Skeletal muscle cell (primary cell): ENCODE data around the gene ERICH4.

Experiments
- DNase-seq: peaks from one replicate; pipeline ENCODE4 v3.0.0-alpha.2; 2010; ENCODE audit warnings: low read depth
- H3K4me3 ChIP-seq: 2 replicates; pipeline ENCODE4 v1.5.1; 2011; ENCODE audit warnings: low read depth, mild to moderate bottlenecking, control low read depth, low read length, moderate library complexity

Gene ERICH4

DNA sequence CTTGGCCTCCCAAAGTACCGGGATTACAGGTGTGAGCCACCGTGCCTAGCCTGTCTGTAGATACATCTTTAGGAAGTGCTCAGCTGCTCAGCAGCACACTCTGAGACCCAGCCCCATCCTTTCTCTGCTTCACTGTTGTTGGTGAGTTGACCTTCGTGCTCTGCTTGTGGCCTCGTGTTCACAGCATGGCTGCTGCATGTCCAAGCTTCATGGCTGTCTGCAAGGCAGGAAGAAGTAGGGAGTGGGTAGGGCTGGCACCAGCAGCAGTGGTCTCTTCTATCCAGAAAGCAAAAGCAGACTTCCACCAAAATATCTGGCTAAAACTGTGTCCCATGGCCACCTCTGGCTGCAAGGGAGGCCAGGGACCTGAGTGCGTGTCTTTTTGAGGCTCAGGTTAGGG, 30.0 kb upstream of the ERICH4 start:
- H3K4me3 ChIP-seq, result no peak overlapping the region
- no peak for DNase-seq

DNA sequence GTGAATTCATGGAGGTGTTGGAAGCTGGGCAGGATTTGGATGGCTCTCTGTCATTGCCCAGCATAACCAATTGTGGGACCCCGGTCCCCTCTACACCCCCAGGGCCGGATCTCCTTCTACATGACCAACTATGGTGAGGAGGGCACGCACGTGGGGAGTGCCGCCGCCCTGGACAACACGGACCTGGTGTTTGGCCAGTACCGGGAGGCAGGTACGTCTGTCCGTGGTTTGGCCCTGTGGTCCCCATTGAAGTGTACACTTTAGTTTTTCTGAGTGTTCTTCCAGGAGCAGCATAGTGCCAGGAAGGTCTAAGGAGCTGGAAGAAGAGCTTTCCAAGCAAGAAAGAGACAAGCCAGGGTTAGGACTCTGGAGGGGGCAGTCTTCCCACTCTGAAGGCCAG, 29.0 kb upstream of the ERICH4 start:
- H3K4me3 ChIP-seq, result no peak overlapping the region
- no peak for DNase-seq

DNA sequence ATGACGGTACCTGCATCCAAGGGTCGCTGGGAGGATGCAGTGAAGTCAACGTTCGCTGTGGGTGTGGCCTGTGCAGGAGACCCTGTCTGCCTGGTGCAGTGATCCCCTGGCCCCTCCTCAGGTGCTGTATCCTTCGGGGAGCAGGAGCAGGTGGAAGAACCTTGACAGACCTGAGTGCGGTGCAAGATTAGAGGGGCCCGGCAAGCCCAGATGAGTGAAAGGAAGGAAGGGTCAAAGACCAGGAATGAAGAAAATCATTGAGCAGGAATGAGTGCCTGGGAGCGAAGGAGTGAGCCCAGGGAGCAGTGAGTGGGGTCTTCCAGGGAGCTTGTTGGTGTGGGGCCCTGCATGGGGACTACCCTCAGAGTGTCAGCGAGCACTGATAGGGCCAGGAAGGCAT, 28.5 kb upstream of the ERICH4 start:
- no peak for DNase-seq
- no peak overlapping the region for H3K4me3 ChIP-seq

DNA sequence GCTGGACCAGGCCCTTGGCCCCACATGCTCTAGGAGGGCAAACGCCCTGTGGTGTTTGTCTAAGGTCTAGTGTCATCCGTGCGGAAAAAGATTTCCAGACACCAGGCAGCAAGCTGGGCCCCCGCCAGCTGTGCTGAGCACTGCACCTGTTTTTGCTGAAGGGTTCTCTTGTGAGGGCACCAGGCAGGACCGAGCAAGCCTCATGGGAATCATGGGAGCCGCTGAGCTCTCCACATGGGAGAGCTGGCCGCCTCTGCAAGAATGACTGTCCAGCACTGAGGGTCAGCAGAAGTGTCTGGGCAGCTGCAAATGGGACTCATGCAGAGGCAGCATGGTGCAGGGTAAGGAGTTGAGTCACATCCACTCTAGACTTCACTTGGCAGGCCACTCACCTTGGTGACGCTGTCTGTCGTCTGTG, 27.8 kb upstream of the ERICH4 start:
- DNase-seq, result no peak
- H3K4me3 ChIP-seq, result no peak overlapping the region

DNA sequence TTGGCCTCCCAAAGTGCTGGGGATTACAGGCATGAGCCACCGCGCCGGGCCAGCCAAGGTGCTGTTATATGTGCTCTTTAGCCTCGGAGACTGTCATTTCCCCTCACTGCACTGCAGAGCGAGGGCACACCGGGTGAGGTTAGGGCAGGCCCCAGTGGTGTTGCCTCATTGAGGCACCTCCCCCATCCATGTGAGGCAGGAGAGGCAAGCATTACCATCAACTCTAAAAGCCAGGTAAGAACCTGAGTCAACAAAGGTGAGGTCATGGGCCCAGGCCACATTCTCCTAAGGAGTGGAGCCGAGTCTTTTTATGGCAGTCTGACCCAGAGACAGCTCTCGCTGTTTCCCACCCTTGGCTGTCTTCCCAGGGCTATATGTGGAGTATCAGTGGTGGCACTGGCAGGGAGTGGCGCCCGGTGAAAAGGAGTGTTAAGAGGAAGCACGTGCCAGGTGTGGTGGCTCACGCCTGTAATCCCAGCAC, 26.7 kb upstream of the ERICH4 start:
- no peak overlapping the region for H3K4me3 ChIP-seq
- no peak for DNase-seq

DNA sequence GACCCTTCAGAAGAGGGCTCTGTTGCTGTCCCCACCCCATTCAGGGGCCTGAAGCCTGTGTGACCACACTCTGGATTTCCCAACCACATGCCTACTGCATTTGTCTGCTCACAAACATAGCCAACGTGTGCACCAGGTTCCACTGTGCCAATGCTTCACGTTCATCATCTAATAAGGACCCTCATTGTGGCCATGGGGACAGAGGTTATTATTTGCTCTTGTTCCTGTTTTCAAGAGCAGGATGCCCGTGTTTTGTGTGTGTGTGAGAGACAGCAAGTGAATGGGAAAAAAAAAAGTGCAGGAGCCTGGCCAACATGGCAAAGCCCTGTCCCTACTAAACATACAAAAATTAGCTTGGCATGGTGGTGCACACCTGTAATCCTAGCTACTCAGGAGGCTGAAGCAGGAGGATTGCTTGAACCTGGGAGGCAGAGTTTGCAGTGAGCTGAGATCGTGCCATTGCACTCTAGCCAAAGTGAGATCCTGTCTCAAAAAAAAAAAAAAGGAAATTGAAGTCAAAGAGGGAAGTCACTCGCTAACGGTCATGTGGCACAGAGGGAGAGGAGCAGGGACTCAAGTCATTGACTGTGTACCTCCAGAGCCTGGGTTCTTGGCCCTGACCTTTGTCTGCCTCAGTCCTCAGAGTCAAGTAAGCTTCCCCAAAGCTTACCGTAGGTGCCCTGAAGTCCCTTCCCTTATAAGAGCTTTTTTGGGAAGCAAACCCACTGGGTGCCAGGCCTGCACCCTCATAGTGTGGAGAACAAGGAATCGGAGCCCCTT, 22.7 kb upstream of the ERICH4 start:
- no peak for DNase-seq
- H3K4me3 ChIP-seq, result no peak overlapping the region

DNA sequence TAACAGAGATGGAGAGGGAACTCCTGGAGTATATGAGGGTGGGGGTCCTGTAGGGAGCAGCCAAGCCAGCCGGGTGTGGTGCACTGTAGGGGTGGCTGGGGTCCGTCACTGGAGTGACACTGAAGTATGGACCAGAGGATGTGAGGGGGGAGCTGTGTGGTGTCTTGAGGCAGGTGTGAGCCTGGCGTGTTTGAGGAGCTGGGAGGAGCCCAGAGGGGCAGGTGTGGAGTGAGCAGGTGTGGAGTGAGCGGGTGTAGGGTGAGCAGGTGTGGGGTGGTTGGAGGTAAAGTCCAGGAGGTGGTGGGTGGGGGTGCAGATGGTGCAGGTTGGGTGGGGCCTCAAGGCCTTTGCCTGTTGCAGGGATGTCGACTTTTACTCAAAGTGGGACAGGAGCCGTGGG, 21.6 kb upstream of the ERICH4 start:
- no peak overlapping the region for H3K4me3 ChIP-seq
- no peak for DNase-seq

DNA sequence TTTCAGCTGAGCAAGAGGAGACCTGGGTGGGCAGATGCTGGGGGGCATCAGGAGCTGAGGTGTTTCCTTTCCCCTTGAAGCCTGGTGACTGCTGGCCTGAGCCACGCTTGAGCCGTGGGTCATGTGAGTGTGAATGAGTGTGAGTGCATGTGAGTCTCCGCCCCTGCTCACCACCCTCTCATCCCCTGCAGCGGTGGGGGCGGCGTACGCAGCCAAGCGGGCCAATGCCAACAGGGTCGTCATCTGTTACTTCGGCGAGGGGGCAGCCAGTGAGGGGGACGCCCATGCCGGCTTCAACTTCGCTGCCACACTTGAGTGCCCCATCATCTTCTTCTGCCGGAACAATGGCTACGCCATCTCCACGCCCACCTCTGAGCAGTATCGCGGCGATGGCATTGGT, 21.0 kb upstream of the ERICH4 start:
- H3K4me3 ChIP-seq, result no peak overlapping the region
- DNase-seq, result no peak

DNA sequence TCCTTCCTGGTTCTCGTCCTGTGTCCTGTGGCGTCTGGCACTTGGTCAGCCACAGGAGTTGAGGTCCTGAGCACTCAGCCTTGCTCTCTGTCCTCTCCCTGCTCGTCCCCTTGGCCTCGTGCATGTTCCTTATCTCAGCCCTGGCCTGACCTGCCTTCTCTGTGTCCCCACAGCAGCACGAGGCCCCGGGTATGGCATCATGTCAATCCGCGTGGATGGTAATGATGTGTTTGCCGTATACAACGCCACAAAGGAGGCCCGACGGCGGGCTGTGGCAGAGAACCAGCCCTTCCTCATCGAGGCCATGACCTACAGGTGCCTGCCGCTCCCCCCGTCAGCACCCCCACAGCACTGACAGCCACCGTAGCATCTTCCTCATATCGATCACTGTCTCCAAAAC, 20.5 kb upstream of the ERICH4 start:
- H3K4me3 ChIP-seq, result no peak overlapping the region
- no peak for DNase-seq

DNA sequence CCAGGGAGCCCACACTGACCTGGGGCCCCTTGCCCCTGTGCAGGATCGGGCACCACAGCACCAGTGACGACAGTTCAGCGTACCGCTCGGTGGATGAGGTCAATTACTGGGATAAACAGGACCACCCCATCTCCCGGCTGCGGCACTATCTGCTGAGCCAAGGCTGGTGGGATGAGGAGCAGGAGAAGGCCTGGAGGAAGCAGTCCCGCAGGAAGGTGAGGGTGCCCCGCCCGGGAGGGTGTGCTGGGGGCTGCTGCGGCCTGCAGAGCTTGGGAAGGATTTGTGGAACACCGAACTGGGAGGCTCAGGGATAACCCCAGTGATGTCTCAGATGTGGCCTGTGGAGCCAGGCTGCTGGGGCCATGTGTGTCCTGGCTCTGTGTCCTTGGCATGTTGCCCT, 20.0 kb upstream of the ERICH4 start:
- no peak for DNase-seq
- H3K4me3 ChIP-seq, result no peak overlapping the region

DNA sequence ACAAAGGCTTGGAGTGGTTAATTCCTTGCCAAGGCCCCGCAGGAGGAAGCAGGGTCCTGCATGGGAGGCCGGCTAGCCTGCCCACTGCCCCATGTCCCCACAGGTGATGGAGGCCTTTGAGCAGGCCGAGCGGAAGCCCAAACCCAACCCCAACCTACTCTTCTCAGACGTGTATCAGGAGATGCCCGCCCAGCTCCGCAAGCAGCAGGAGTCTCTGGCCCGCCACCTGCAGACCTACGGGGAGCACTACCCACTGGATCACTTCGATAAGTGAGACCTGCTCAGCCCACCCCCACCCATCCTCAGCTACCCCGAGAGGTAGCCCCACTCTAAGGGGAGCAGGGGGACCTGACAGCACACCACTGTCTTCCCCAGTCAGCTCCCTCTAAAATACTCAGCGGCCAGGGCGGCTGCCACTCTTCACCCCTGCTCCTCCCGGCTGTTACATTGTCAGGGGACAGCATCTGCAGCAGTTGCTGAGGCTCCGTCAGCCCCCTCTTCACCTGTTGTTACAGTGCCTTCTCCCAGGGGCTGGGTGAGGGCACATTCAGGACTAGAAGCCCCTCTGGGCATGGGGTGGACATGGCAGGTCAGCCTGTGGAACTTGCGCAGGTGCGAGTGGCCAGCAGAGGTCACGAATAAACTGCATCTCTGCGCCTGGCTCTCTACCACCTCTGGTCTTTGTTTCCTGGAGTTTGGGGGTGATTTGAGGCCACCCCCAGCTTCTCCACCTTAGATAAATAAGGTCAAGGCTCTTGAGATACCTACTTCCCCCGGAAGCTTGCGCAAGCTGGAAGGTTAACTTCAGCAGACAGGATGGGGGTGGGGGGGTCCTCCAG, 18.4 kb upstream of the ERICH4 start:
- no peak overlapping the region for H3K4me3 ChIP-seq

DNA sequence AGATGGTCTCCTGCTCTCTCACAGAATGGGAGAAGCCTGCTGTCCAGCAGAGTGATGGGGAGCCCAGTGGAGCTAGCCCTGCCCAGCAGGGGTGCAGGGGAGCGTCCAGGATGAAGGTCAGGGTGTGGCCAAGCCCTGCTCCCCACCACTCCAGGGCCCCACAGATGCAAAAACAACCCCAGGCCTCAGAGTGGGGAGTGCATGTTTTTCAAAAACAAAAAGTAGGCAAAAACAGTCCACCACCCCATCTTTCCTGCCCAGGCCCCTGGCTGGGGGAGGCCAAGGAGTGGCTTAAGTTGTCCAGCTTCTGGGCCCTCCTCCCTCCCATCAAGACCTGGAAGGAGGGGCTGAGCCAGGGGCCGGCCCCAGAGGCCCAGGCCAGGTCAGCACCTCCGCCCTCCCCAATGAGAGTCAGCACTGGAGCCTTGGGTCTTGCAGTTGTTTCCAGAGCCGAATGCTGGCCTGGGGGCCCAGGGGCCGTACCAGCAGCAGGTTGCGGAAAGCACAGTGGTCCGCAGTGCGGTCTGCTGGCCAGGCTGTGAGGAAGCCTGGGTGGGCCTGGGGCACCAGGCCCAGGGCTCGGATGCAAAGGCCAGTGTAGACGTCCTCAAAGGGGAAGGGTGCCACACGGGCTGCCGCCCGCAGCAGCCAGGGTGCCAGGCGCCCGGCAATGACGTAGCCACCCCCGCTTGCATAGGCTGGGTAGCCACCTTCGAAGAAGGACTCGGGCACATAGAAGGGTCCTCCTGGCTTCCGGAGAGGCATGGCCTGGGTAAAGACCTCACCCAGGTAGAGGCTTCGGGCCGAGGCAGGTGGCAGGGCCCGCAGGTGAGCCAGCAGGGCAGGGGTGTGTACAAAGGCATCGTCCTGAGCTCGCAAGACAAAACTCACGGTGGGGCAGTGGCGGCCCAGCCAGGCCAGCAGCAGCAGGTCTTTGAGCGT, 17.5 kb upstream of the ERICH4 start:
- DNase-seq, result no peak
- H3K4me3 ChIP-seq, result no peak overlapping the region

More for the DNA sequence above, 18.4 kb upstream of the ERICH4 start:
- DNase-seq, result no peak

DNA sequence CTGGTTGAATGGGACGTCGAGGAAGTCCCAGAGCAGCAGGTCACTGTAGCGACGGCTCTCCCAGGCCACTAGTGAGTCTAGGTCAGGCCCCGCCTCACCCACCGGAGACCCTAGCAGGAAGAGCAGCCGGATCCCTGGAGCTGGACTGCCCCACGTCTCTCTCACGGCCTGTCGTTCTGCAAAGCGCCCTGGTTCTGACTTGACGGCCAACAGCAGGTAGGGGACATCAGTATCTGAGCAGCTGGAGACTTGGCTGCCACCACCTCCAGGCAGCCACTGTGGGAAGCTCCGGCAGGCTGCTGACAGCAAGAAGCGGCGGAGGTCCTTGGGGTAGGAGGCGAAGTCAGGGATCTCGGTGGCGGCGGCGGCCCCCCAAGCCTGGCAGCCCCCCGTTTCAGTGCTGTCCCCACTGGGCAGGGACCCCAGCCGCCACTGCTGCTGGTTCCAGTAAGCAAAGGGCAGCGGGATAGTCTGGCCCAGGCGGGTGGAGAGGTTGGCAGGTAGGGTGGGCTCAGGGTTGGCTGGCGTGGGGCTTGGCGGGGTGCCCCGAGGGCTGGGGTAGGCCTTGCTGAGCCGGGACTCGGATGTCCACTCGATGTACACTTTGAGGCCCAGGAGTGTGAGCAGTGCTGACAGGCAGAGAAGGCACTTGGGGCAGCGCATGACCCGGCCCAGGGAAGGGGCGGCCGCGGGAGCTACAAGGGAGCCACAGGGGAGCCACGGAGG, 16.7 kb upstream of the ERICH4 start:
- DNase-seq, result no peak
- no peak overlapping the region for H3K4me3 ChIP-seq

DNA sequence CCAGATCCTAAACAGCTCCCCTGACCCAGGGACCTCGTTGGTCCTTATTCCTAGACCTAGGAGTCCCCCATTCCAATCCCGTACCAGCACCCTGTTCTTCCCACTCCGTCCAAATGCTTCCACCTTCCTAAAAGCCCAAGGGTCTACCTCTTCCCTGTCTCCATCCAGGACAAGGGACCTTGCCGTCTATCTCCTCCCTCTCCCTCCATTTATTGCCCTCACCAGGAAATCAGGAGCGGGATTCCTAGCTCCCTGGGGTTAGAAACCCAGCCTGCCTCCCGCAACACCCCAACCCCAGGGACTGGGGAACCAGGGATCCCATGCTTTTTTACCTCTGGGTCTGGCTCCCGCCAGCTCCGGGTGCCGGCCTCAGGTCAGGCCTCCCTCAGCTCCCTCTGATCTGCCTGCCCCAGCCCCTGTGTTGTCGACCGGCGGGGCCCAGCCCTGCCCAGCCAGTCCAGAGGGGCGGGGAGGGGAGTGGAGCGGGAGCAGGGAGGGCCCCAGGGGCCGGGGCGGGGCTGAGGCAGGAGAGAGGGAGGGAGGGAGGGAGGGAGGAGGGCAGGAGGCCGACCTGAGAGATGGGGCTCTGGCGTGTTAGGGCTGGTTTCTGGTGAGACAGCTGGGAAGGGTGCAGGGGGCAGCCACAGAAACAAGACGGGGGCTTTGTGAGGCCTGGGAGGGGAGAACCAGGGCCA, 15.9 kb upstream of the ERICH4 start, which contains the start of gene B3GNT8:
B3GNT8 (minus strand) TSS at position 423 of the 695 bp plus-strand sequence. CDS start 596 bp downstream, outside the sequence.
- DNase-seq, result peak; percentile 30
- H3K4me3 ChIP-seq, result peak within 1 kb of the TSS; percentile 39

DNA sequence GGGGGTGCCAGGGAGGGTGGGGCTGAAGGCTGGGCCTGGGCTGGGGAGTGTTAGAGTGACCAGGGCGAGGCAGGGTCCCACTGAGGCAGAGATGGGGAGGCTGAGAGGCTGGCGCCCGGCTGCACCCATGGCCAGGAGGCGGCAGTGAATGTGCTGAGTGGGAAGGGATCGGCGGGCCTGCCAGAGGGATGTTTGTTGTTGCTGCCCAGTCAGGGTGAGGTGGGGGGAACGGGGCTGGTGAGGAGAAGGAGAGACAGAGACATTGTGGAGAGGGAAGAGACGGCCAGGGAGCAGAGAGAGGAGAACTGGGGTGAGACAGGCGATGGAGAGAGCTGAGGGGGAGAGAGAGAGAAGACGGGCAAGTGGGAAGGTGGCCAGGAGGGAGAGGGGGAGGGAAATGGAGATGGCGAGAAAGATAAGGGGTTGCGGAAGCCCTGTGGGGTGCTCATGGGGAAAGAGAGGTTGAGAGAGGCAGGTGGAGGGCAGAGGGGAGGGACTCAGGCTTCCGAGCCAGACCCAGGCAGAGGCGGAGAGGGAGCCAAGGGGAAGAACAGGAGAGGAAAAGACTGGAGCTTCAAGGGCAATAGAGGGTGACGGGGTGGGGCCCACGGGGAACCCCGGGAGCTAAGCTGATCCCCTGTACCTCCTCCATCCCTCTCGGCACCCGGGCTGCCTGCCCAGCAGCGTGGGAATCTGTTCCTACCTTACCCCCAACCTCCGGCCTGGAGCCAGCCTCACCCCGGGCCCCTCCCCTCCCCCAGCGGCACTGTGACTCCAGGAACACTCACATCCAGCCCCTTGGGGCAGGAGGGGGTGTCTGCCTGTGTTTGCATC, 15.1 kb upstream of the ERICH4 start:
- peak overlapping the region; percentile 39 for H3K4me3 ChIP-seq
- DNase-seq, result no peak

DNA sequence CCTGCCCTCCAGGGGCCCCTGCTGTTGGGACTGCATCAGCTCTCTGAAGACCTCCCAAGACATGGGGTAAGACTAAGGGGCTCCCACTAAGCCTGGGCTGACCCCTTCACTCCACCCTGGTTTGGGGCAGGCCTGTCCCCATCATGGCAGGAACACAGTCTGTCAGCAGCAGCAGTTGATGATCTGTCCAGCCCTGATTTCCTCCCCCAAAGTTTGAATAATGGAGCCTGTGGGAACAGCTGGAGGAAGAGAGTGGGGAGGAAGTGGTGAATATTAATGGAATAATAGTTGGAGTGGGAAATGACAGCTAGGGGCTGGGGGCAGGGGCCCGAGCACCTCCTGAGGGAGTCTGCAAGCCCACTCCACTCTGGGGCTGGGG, 14.5 kb upstream of the ERICH4 start:
- DNase-seq, result no peak
- peak overlapping the region; percentile 39 for H3K4me3 ChIP-seq

DNA sequence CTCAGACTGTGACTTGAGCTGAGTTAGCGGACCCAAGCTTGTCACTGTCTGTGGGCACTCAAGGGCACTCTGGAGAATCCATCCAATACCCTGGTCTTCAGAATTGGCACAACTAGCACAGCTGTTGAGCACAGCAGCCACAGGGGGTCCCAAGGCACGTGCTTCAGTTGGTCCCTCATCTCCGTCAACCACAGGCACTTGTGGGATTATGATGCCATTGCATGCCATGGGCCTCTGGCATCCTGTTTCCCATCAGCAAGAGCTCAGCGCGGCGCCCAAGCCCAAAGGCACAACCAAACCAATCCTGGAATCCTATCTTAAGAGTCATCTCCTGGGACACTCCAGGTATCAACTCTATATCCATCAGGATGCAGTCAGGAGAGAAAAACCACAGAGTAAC, 12.0 kb upstream of the ERICH4 start:
- no peak for DNase-seq
- H3K4me3 ChIP-seq, result no peak overlapping the region
